GM18858 (cell line): ENCODE measurements around the gene APMAP.

ENCODE experiments used
- ATAC-seq: cut with Tn5 transposase; IDR thresholded peaks from one replicate; pipeline ENCODE4 v1.9.1; 2021; ENCODE audit not compliant: unreplicated experiment

APMAP gene

GRCh38 chr20:24992487-24993205 is at the start of gene APMAP:
Gene APMAP (minus strand): TSS chr20:24992751. CDS start chr20:24992688, 63 bp downstream.
- ATAC-seq, result peak; percentile 92

GRCh38 chr20:25041813-25042530 is 49.4 kb upstream of the APMAP start:
- ATAC-seq, result no peak

GRCh38 chr20:25040438-25040831 is 47.9 kb upstream of the APMAP start:
- no peak for ATAC-seq

- ATAC-seq, result no peak
Observed at GRCh38 chr20:25039697-25040437, 47.3 kb upstream of the APMAP start.

GRCh38 chr20:25038591-25039015 is 46.1 kb upstream of the APMAP start:
- ATAC-seq, result no peak

- ATAC-seq, result no peak
Observed at GRCh38 chr20:25038103-25038410, 45.5 kb upstream of the APMAP start.

- no peak for ATAC-seq
Observed at GRCh38 chr20:25037288-25038102, 44.9 kb upstream of the APMAP start.

- ATAC-seq, result no peak
Observed at GRCh38 chr20:25036331-25036936, 43.9 kb upstream of the APMAP start.

- ATAC-seq, result no peak
Observed at GRCh38 chr20:25035921-25036320, 43.4 kb upstream of the APMAP start.

- no peak for ATAC-seq
Observed at GRCh38 chr20:25033924-25034300, 41.4 kb upstream of the APMAP start.

- no peak for ATAC-seq
Observed at GRCh38 chr20:25033265-25033923, 40.8 kb upstream of the APMAP start.

- no peak for ATAC-seq
Observed at GRCh38 chr20:25032478-25033264, 40.1 kb upstream of the APMAP start.

- no peak for ATAC-seq
Observed at GRCh38 chr20:25032065-25032477, 39.5 kb upstream of the APMAP start.

- no peak for ATAC-seq
Observed at GRCh38 chr20:25031241-25031640, 38.7 kb upstream of the APMAP start.

GRCh38 chr20:25030649-25031207 is 38.2 kb upstream of the APMAP start:
- no peak for ATAC-seq

GRCh38 chr20:25030007-25030648 is 37.6 kb upstream of the APMAP start:
- no peak for ATAC-seq

- ATAC-seq, result no peak
Observed at GRCh38 chr20:25025986-25026605, 33.5 kb upstream of the APMAP start.
